Measurements from ENCODE around the gene ATP1A2.

The ATP1A2 gene

DNA sequence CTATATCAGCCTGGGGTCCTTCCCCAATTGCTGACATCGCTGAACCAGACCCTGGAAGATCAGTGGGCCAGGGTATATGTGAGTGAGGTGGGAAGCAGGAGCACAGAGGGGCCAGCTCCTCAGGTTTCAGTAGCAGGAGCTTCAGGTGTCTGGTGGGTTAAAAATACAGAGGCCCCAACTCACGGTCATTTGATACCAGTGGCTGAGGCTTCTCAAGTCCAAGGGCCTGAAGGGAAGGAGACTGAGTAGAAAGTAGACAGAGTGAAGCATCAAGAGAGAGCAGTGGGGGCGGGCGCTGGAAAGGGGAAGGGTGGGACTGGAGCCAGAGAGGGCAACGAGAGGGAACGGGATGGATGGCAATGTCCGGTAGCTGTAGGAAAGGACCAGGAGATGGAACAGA lies 72.8 kb downstream of the ATP1A2 start:
- TF ChIP-seq, protein P1, sequence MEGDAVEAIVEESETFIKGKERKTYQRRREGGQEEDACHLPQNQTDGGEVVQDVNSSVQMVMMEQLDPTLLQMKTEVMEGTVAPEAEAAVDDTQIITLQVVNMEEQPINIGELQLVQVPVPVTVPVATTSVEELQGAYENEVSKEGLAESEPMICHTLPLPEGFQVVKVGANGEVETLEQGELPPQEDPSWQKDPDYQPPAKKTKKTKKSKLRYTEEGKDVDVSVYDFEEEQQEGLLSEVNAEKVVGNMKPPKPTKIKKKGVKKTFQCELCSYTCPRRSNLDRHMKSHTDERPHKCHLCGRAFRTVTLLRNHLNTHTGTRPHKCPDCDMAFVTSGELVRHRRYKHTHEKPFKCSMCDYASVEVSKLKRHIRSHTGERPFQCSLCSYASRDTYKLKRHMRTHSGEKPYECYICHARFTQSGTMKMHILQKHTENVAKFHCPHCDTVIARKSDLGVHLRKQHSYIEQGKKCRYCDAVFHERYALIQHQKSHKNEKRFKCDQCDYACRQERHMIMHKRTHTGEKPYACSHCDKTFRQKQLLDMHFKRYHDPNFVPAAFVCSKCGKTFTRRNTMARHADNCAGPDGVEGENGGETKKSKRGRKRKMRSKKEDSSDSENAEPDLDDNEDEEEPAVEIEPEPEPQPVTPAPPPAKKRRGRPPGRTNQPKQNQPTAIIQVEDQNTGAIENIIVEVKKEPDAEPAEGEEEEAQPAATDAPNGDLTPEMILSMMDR (IDR thresholded peaks at IDR 0.05), result no peak
- no peak for DNase-seq (ENCODE audit: low spot score)
- Histone ChIP-seq H3K4me3 (no peak overlapping the region), H3K27ac (no peak overlapping the region)

DNA sequence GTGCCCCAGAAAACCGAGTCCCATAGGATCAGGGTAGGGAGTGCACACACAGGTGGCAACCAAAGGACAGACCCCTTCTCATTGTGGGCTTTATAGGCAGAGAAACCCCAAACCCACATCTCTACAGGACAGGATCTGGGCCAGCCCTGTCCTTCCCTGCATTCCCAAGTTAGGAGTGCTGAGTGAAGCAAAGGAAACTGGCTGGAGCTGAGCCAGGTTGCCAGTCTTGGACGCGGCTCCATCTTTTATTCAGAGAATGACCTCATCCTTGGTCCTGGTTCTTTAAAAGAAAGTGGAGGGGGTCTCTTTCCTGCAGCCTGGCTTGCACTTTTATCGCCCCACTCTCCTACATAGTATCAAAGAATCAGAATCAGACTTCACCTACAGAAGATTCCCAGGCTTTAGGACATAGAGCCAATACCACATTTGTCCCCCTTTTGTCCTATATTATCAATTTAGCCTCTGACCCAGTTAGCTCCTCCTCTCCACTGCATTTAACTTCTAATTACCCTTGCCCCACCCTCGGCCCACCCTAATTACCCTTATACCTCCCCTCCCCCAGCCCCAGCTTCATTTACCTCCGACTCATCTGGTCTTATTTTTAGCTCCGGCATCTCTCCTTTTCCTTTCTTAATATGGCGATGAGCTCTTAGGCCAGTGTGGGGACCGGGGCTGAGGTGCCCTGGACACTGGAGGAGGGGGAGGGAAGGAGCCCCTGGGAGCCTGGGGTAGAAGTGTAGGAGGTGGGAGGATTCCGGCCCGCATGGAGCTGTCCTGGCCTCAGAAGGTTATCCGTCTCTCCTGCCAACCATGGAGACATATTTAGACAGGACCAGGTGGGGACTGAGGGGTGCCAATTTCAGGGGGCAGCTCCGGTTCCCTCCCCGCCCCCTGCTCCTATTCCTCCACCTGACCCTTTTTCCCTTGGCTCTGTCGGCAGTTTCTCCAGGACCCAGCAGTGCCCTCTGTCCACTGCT lies 74.4 kb downstream of the ATP1A2 start, which contains the start of gene CASQ1:
Gene CASQ1 (plus strand): TSS at position 927 of the 977 bp plus-strand sequence. CDS start 177 bp downstream, outside the sequence.
- TF ChIP-seq, protein P1 (IDR thresholded peaks at IDR 0.05), result no peak
- no peak for DNase-seq (ENCODE audit: low spot score)

DNA sequence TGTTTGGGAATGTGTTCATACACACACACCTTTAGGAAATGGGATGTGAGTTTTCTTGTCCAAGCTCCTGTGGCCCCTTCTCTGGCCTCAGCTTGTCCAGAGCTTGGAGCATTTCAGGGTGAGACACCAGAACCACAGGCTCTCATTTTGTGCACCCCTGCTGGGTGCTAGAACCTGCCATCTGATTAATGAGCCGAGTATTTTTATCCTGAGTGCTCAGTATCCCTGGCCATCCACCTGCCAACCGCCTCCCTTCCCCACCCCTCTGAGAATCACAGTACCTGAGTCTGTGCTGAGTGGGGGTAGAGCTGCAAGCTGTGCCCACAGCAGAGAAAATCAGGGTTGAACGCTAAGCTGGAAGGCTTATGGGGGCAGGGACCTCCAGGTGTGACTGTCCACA lies 76.2 kb downstream of the ATP1A2 start:
- DNase-seq (ENCODE audit: low spot score), result no peak
- TF ChIP-seq, protein P1 (IDR thresholded peaks at IDR 0.05), result no peak
- Histone ChIP-seq H3K4me3 (no peak overlapping the region), H3K27ac (no peak overlapping the region)

More for the DNA sequence above, 74.4 kb downstream of the ATP1A2 start, which contains the start of gene CASQ1:
- Histone ChIP-seq H3K4me3 (no peak within 1 kb of the TSS), H3K27ac (peak within 1 kb of the TSS in 1 of 2 donors; percentile 26)

- TF ChIP-seq, protein P1 (IDR thresholded peaks at IDR 0.05), result no peak
- no peak overlapping the region for H3K27ac ChIP-seq
- H3K4me3 ChIP-seq, result no peak overlapping the region
- DNase-seq (ENCODE audit: low spot score), result no peak
Observed at GRCh38 chr1:160192234-160192633, 76.7 kb downstream of the ATP1A2 start.
